Uterus (tissue), 4 donors: ENCODE data around the gene FIZ1. TPM values are rescaled to one million over a fixed set of nuclear protein-coding genes. Genes with fewer than 3 reads are reported as not detected.

Source experiments
- DNase-seq, 2 donors: peaks; one replicate each; pipeline ENCODE4 v3.0.0-alpha.2; 2019 to 2020
- H3K27ac ChIP-seq, 2 donors: fragments of 200-600 bp; sonication (generic); 1 replicate in 1 of 2; 2 replicates in 1 of 2; pipeline ENCODE4 v1.5.1; 2016 to 2018
- H3K27me3 ChIP-seq, 2 donors: fragments of 200-600 bp; sonication (generic); one replicate each; pipeline ENCODE4 v1.5.1; 2018 to 2019; ENCODE audit warnings: control low read depth in 1 of 2
- H3K36me3 ChIP-seq, 2 donors: fragments of 200-600 bp; sonication (generic); one replicate each; pipeline ENCODE4 v1.5.1; 2019; ENCODE audit warnings: control low read depth in 1 of 2
- H3K4me1 ChIP-seq, 2 donors: fragments of 200-600 bp; sonication (generic); one replicate each; pipeline ENCODE4 v1.5.1; 2018 to 2019; ENCODE audit warnings: control low read depth in 1 of 2
- H3K4me3 ChIP-seq, 2 donors: fragments of 200-600 bp; sonication (generic); 1 replicate in 1 of 2; 2 replicates in 1 of 2; pipeline ENCODE4 v1.5.1; 2018 to 2019; ENCODE audit warnings: mild to moderate bottlenecking in 1 of 2
- H3K9me3 ChIP-seq, 2 donors: fragments of 200-600 bp; sonication (generic); one replicate each; pipeline ENCODE4 v1.5.1; 2019; ENCODE audit warnings: control low read depth in 1 of 2
- POLR2A ChIP-seq, 2 donors: fragments of 450-650 bp; IDR thresholded peaks; one replicate each; pipeline ENCODE4 v1.6.1; 2016; ENCODE audit warnings: antibody characterized with exemption in 2 of 2, mild to moderate bottlenecking in 1 of 2, moderate library complexity in 1 of 2
- intact Hi-C: fragments of 100-400 bp; cut with DNase I; formaldehyde crosslinking; loops from one replicate; pipeline ENCODE4 v1.15.1; 2023; ENCODE audit warnings: low total_unique reads
- total RNA-seq, 4 donors: library from RNA; depleted of rRNA in 3 of 4; stranded (reverse); fragments of >200 nt in 3 of 4; gene quantifications; one replicate each; pipeline versions ENCODE4 v1.1.0 to v1.2.4, GENCODE V29; 2014 to 2023
- TF ChIP-seq, protein P1 (sequence below), 4 experiments: fragments of 200-600 bp in 2 of 4; fragments of 450-650 bp in 2 of 4; sonication (generic) in 2 of 4; IDR thresholded peaks; one replicate each; pipeline ENCODE4 v1.5.1; 2016 to 2019; ENCODE audit warnings: antibody characterized with exemption in 4 of 4, mild to moderate bottlenecking in 2 of 4, moderate library complexity in 1 of 4
- donor health status: DM: yes; HTN: yes; CAD: no.

FIZ1 gene
- total RNA-seq, 4 donors from 2014 or later = 0.26 to 19.3 (median 2.4) TPM

DNA sequence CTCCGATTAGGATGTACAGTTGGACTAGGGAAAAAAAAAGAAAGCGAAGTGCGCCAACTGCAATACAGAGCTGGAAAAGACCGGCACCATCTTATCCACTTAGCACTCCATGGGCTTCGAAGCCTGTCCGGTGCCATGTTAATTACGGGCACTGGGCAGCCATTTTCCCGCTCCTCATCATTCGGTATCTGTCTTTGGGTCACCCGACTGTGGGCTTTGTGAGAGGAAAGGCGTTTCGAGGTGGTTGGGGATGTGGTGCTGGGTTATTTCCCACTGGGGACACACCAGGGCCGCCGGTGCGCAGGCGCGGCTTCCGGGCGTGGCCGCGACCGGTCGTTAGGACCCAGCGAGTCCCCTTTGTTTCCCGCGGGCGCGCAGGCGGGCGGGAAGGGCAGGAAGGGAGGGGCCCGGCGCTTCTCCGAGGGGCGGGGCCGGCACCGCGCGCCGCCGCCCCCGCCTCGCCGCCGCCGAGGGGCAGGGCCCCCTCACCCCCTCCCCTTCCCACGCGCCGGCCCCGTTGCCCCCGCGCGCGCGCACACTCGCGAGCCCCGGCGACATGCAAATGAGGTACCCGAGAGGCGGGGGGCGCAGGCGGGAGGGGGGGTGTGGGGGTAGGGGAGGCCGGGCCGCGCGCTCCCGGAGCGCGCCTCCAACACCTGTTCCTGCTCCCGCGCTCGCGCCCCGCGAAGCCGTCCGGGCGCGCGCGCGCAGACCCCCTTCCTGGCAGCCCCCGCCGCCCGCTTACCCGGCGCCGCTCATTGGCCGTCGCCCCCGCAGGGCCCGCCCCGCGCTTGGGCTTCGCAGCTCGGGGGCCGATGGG, 735 bp upstream of the FIZ1 start, which contains the start of gene ZNF524:
Gene ZNF524 (plus strand): TSS at position 447 of the 820 bp plus-strand sequence. CDS start 1,825 bp downstream, outside the sequence.
- peak within 1 kb of the TSS; percentile 82 to 87 for H3K4me3 ChIP-seq
- peak within 1 kb of the TSS; percentile 94 to 99 for H3K27ac ChIP-seq
- peak; percentile 85 to 89 for DNase-seq
- no peaks in the 10 kb centered on the region for H3K9me3 ChIP-seq
- peak in 1 of 2 donors; percentile 38 for TF ChIP-seq POLR2A (IDR thresholded peaks at IDR 0.05)
- TF ChIP-seq, protein P1, sequence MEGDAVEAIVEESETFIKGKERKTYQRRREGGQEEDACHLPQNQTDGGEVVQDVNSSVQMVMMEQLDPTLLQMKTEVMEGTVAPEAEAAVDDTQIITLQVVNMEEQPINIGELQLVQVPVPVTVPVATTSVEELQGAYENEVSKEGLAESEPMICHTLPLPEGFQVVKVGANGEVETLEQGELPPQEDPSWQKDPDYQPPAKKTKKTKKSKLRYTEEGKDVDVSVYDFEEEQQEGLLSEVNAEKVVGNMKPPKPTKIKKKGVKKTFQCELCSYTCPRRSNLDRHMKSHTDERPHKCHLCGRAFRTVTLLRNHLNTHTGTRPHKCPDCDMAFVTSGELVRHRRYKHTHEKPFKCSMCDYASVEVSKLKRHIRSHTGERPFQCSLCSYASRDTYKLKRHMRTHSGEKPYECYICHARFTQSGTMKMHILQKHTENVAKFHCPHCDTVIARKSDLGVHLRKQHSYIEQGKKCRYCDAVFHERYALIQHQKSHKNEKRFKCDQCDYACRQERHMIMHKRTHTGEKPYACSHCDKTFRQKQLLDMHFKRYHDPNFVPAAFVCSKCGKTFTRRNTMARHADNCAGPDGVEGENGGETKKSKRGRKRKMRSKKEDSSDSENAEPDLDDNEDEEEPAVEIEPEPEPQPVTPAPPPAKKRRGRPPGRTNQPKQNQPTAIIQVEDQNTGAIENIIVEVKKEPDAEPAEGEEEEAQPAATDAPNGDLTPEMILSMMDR (IDR thresholded peaks at IDR 0.05) = peak in 2 of 4 experiments; percentile 23 to 33
- H3K4me1 ChIP-seq = peaks cover 0 to 12% of the 10 kb centered on the region in 2 donors
- no peaks in the 10 kb centered on the region for H3K36me3 ChIP-seq
- H3K27me3 ChIP-seq = no peaks in the 10 kb centered on the region
- intact Hi-C loops = loop anchor here (10.0 kb wide), 1 partner anchor 85 kb away; no protein-coding TSS in a partner anchor

DNA sequence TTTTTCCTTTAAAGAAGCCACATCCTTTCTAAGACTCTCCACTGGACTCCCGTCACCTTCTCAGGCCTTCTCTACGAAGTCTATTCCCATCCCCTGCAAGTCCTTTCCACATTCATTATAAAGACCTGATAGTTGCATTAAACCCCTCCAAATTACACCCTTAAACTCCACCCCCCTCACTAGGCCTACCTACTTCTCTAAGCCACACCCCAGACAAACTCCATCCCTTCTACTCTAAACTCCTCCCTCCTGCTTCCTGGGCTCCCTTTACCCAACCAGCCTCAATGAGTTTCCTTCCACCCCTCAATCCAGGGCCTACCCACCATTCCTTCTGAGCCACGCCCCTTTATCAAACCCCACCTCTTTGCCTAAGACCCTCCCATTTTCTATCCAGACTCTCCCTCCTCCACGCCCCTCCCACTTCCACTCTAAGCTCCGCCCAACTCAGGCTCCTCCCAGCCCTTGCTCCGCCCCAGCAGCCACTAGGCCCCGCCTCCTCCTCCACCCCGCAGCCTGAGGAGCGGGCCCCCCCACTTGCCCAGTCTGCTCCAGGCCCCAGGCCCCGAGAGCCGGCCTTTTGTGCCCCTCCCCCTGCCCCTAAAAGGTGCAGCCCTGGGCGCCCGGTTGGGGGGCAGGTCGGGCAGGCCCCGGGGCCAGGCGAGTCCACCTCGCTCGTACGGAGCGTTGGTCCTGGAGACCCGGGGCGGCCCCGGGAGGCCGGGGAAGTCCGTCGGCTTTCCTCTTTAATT, 424 bp downstream of the FIZ1 start:
- TF ChIP-seq, protein P1 (IDR thresholded peaks at IDR 0.05) = no peak
- TF ChIP-seq POLR2A (IDR thresholded peaks at IDR 0.05) = peak in 1 of 2 donors; percentile 50
- Histone ChIP-seq H3K36me3 (no peaks in the 10 kb centered on the region), H3K4me3 (peak overlapping the region; percentile 82 to 87), H3K27ac (peak overlapping the region; percentile 94 to 99), H3K4me1 (peaks cover 0 to 6% of the 10 kb centered on the region in 2 donors), H3K27me3 (no peaks in the 10 kb centered on the region), H3K9me3 (no peaks in the 10 kb centered on the region)
- peak; percentile 95 to 96 for DNase-seq
- intact Hi-C loops = no loop called here

DNA sequence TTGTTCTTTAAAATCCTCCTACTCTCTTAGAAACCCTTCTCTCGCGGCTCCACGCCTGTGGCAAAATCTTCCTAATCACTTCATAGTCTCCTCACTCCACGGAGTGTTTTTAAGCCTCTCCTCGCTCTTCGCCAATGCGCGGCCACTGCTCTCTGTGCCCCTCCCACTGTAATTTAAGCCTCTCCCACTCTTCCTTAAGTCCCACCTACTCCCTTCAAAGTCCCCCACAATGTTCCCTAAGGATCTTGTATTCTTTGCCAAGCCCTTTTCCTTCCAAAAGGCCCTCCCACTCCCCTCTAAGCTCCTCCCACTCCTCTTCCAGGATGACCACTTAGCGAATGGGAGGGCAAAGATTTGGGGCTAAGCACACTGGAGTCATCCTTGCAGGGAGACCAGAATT, 1.3 kb downstream of the FIZ1 start:
- Histone ChIP-seq H3K27ac (no peak overlapping the region), H3K36me3 (no peaks in the 10 kb centered on the region), H3K27me3 (no peaks in the 10 kb centered on the region), H3K4me3 (no peak overlapping the region), H3K9me3 (no peaks in the 10 kb centered on the region), H3K4me1 (peaks cover 0 to 6% of the 10 kb centered on the region in 2 donors)
- intact Hi-C loops = no loop called here
- no peak for DNase-seq
- no peak for TF ChIP-seq POLR2A (IDR thresholded peaks at IDR 0.05)
- TF ChIP-seq, protein P1 (IDR thresholded peaks at IDR 0.05) = no peak

DNA sequence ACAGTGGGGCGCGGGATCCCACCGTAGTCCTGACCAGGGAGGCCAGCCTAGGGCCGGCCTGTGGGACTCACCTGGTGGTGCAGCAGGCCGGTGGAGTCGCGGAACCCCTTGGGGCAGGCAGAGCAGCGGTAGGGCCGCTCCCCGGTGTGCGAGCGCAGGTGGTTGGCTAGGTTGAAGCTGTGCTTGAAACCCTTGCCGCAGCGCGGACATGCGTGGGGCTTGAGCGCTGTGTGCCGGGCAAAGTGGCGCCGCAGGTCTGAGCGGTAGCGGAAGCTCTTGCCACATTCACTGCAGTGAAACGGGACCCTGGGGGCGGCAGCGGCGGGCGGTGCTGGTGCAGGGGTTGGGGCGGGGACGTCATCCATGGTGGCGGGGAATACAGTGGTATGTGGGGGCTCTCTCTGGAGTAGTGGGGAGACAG, 1.8 kb downstream of the FIZ1 start:
- intact Hi-C loops = no loop called here
- Histone ChIP-seq H3K36me3 (no peaks in the 10 kb centered on the region), H3K9me3 (no peaks in the 10 kb centered on the region), H3K27me3 (no peaks in the 10 kb centered on the region), H3K27ac (no peak overlapping the region), H3K4me3 (no peak overlapping the region), H3K4me1 (peaks cover 0 to 6% of the 10 kb centered on the region in 2 donors)
- DNase-seq = peak in 1 of 2 donors; percentile 32
- no peak for TF ChIP-seq POLR2A (IDR thresholded peaks at IDR 0.05)
- TF ChIP-seq, protein P1 (IDR thresholded peaks at IDR 0.05) = no peak
